Glutamatergic neuron (in vitro differentiated cells): ENCODE results near the gene FABP1. TPM values are rescaled to one million over a fixed set of nuclear protein-coding genes. Genes with fewer than 3 reads are reported as not detected.

Experiments
- DNase-seq: peaks from one replicate; pipeline ENCODE4 v3.0.0; 2022
- H3K27ac Mint-ChIP-seq: one replicate; pipeline ENCODE4 v1.8.0; 2020; ENCODE audit warnings: mild to moderate bottlenecking, mixed read lengths, inconsistent platforms; ENCODE audit not compliant: unreplicated experiment
- H3K27me3 Mint-ChIP-seq: one replicate; pipeline ENCODE4 v1.8.0; 2020; ENCODE audit warnings: mild to moderate bottlenecking, moderate library complexity, mixed read lengths, inconsistent platforms; ENCODE audit not compliant: unreplicated experiment
- H3K36me3 Mint-ChIP-seq: one replicate; pipeline ENCODE4 v1.8.0; 2020; ENCODE audit warnings: mild to moderate bottlenecking, mixed read lengths, inconsistent platforms; ENCODE audit not compliant: unreplicated experiment
- H3K4me1 Mint-ChIP-seq: one replicate; pipeline ENCODE4 v1.8.0; 2020; ENCODE audit warnings: mild to moderate bottlenecking, low read depth, mixed read lengths, inconsistent platforms; ENCODE audit not compliant: unreplicated experiment
- H3K4me3 Mint-ChIP-seq: one replicate; pipeline ENCODE4 v1.8.0; 2020; ENCODE audit warnings: mild to moderate bottlenecking, mixed read lengths, inconsistent platforms; ENCODE audit not compliant: unreplicated experiment
- H3K9me3 Mint-ChIP-seq: one replicate; pipeline ENCODE4 v1.8.0; 2020; ENCODE audit warnings: mild to moderate bottlenecking, moderate library complexity, mixed read lengths, inconsistent platforms; ENCODE audit not compliant: unreplicated experiment
- CTCF ChIP-seq: fragments of 200-600 bp; sonication (generic); IDR thresholded peaks from one replicate; pipeline ENCODE4 v1.5.0; 2021; ENCODE audit not compliant: partially characterized antibody, unreplicated experiment
- total RNA-seq: library from RNA; stranded (reverse); fragmentation: NEBNext Ultra II Directional; extraction: Animal tissue kit (Norgen Biotek cat#: 25700); gene quantifications from one replicate; pipeline ENCODE4 v1.2.1, GENCODE V29; 2021; ENCODE audit not compliant: unreplicated experiment

Gene FABP1
- total RNA-seq, 1 donor from 2014 or later, result not detected

- peak overlapping the region; percentile 2 for H3K27ac Mint-ChIP-seq
- TF ChIP-seq CTCF, result no peak
- peaks cover 2% of the 10 kb centered on the region for H3K27me3 Mint-ChIP-seq
- DNase-seq, result no peak
- no peak overlapping the region for H3K4me3 Mint-ChIP-seq
- H3K36me3 Mint-ChIP-seq, result peaks cover 4% of the 10 kb centered on the region
- peaks cover 3% of the 10 kb centered on the region for H3K9me3 Mint-ChIP-seq
- H3K4me1 Mint-ChIP-seq, result no peaks in the 10 kb centered on the region
Observed at GRCh38 chr2:88090446-88091283, 37.2 kb downstream of the FABP1 start.

- no peak overlapping the region for H3K27ac Mint-ChIP-seq
- no peaks in the 10 kb centered on the region for H3K4me1 Mint-ChIP-seq
- no peak for TF ChIP-seq CTCF
- no peak overlapping the region for H3K4me3 Mint-ChIP-seq
- no peak for DNase-seq
- peaks cover 3% of the 10 kb centered on the region for H3K9me3 Mint-ChIP-seq
- H3K27me3 Mint-ChIP-seq, result peaks cover 2% of the 10 kb centered on the region
- peaks cover 4% of the 10 kb centered on the region for H3K36me3 Mint-ChIP-seq
Observed at GRCh38 chr2:88088999-88089398, 38.9 kb downstream of the FABP1 start.

GRCh38 chr2:88087763-88088162, 40.1 kb downstream of the FABP1 start:
- H3K4me3 Mint-ChIP-seq, result no peak overlapping the region
- H3K27me3 Mint-ChIP-seq, result no peaks in the 10 kb centered on the region
- H3K4me1 Mint-ChIP-seq, result no peaks in the 10 kb centered on the region
- DNase-seq, result no peak
- no peak for TF ChIP-seq CTCF
- H3K9me3 Mint-ChIP-seq, result peaks cover 3% of the 10 kb centered on the region
- no peaks in the 10 kb centered on the region for H3K36me3 Mint-ChIP-seq
- H3K27ac Mint-ChIP-seq, result no peak overlapping the region

- Mint-ChIP-seq H3K27ac (no peak overlapping the region), H3K9me3 (peaks cover 3% of the 10 kb centered on the region), H3K36me3 (no peaks in the 10 kb centered on the region), H3K4me1 (no peaks in the 10 kb centered on the region), H3K4me3 (no peak overlapping the region), H3K27me3 (no peaks in the 10 kb centered on the region)
- DNase-seq, result no peak
- no peak for TF ChIP-seq CTCF
Observed at GRCh38 chr2:88087073-88087472, 40.8 kb downstream of the FABP1 start.

- DNase-seq, result no peak
- Mint-ChIP-seq H3K4me1 (peaks cover 6% of the 10 kb centered on the region), H3K9me3 (peaks cover 3% of the 10 kb centered on the region), H3K27ac (no peak overlapping the region), H3K36me3 (no peaks in the 10 kb centered on the region), H3K4me3 (no peak overlapping the region), H3K27me3 (peaks cover 2% of the 10 kb centered on the region)
- TF ChIP-seq CTCF, result no peak
Observed at GRCh38 chr2:88086401-88086800, 41.5 kb downstream of the FABP1 start.
